Astrocyte (in vitro differentiated cells and primary cell): ENCODE measurements around the gene DGKG. TPM values are rescaled to one million over a fixed set of nuclear protein-coding genes. Genes with fewer than 3 reads are reported as not detected.
A peak's percentile ranks its signal among the peaks of the same experiment; 100 is the strongest.

Experiments used
- DNase-seq: peaks from one replicate; pipeline ENCODE4 v3.0.0-alpha.2; 2010; ENCODE audit warnings: low read depth
- FAIRE-seq: peaks from 2 replicates; lab custom pipeline; 2011; peaks lifted over from hg19 to GRCh38; lab: Jason Lieb, UNC
- H2AFZ ChIP-seq: 2 replicates; pipeline ENCODE4 v1.6.0; 2012; ENCODE audit warnings: low read depth, low read length, inconsistent platforms
- H3K27ac ChIP-seq: 2 replicates; pipeline ENCODE4 v1.5.1; 2011; ENCODE audit warnings: low read depth, low read length, inconsistent platforms
- H3K27me3 ChIP-seq: 2 replicates; pipeline ENCODE4 v1.6.0; 2011; ENCODE audit warnings: low read length, inconsistent platforms; ENCODE audit not compliant: insufficient read depth
- H3K36me3 ChIP-seq: 2 replicates; pipeline ENCODE4 v1.5.1; 2011; ENCODE audit warnings: low read length, inconsistent platforms; ENCODE audit not compliant: insufficient read depth
- H3K4me1 ChIP-seq: 2 replicates; pipeline ENCODE4 v1.5.1; 2011; ENCODE audit warnings: low read length, inconsistent platforms; ENCODE audit not compliant: insufficient read depth
- H3K4me2 ChIP-seq: 2 replicates; pipeline ENCODE4 v1.6.0; 2012; ENCODE audit warnings: low read length, inconsistent platforms
- H3K4me3 ChIP-seq: 2 replicates; pipeline ENCODE4 v1.5.1; 2011; ENCODE audit warnings: low read depth, mild to moderate bottlenecking, low read length, inconsistent platforms; ENCODE audit not compliant: insufficient read depth
- H3K79me2 ChIP-seq: 2 replicates; pipeline ENCODE4 v1.6.0; 2012; ENCODE audit warnings: mild to moderate bottlenecking, low read length, inconsistent platforms; ENCODE audit not compliant: insufficient read depth
- H3K9ac ChIP-seq: 2 replicates; pipeline ENCODE4 v1.6.0; 2012; ENCODE audit warnings: mild to moderate bottlenecking, low read length, inconsistent platforms
- H3K9me3 ChIP-seq: 2 replicates; pipeline ENCODE4 v1.5.1; 2012; ENCODE audit warnings: low read depth, mild to moderate bottlenecking, low read length, inconsistent platforms; ENCODE audit not compliant: insufficient read depth
- H4K20me1 ChIP-seq: 2 replicates; pipeline ENCODE4 v1.6.0; 2012; ENCODE audit warnings: low read length, inconsistent platforms; ENCODE audit not compliant: insufficient read depth
- H3K27ac Mint-ChIP-seq: one replicate; pipeline ENCODE4 v1.8.0; 2021; ENCODE audit warnings: mild to moderate bottlenecking, mixed read lengths; ENCODE audit not compliant: unreplicated experiment
- H3K27me3 Mint-ChIP-seq: one replicate; pipeline ENCODE4 v1.8.0; 2021; ENCODE audit warnings: low read depth, mixed read lengths; ENCODE audit not compliant: unreplicated experiment
- H3K36me3 Mint-ChIP-seq: one replicate; pipeline ENCODE4 v1.8.0; 2021; ENCODE audit warnings: low read depth, mixed read lengths; ENCODE audit not compliant: unreplicated experiment
- H3K4me1 Mint-ChIP-seq: one replicate; pipeline ENCODE4 v1.8.0; 2021; ENCODE audit warnings: low read depth, mixed read lengths; ENCODE audit not compliant: unreplicated experiment
- H3K4me3 Mint-ChIP-seq: one replicate; pipeline ENCODE4 v1.8.0; 2021; ENCODE audit warnings: mild to moderate bottlenecking, moderate library complexity, mixed read lengths; ENCODE audit not compliant: unreplicated experiment
- H3K9me3 Mint-ChIP-seq: one replicate; pipeline ENCODE4 v1.8.0; 2021; ENCODE audit warnings: mild to moderate bottlenecking, mixed read lengths; ENCODE audit not compliant: unreplicated experiment
- EZH2 ChIP-seq: IDR thresholded peaks from 2 replicates; pipeline ENCODE4 v1.6.1; 2012; ENCODE audit warnings: mild to moderate bottlenecking, low read length, inconsistent platforms; ENCODE audit not compliant: insufficient read depth
- total RNA-seq: library from RNA; stranded (reverse); gene quantifications from 2 replicates; pipeline ENCODE4 v1.2.1, GENCODE V29; 2021
- TF ChIP-seq, protein P1 (sequence below): IDR thresholded peaks from 2 replicates; pipeline ENCODE4 v1.5.1; 2011; ENCODE audit warnings: low read depth, mild to moderate bottlenecking, inconsistent platforms, low read length, moderate library complexity; ENCODE audit not compliant: insufficient read depth

The DGKG gene
- total RNA-seq, 1 donor from 2014 or later: 0.64 TPM

DNA sequence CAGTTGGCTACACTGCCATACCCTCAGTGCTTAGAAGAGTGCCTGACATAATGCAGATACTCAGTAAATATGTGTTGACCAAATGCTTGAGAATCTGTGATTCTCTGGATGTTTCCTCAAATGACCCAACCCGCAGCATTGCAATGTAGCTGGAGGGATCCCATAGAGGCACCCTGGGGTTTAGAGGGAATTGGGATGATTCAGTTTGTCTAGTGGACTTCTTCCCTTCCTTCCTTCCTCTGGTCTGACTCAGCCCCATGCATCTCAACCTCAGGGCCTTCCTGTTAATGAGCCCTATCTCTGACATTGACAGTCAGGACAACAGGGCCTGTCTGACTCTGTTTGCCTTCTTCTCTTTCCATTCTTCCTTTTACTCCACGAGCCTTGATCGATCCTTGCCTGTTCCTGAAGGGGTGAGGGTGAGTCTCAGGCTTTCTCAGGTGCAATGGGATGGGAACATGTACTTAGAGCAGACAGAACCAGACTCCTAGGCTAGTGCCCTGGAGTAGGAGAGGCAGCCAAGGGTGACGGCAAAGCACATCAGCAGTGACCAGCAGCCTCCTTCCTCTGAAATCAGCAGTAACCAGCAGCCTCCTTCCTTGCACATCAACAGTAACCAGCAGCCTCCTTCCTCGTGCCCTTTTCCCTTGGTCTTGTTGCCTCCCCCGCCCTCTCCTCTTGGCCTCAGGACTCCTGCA lies 78.2 kb downstream of the DGKG start:
- H3K36me3 ChIP-seq: no peaks in the 10 kb centered on the region
- Mint-ChIP-seq H3K4me3 (no peak overlapping the region), H3K4me1 (peaks cover 25% of the 10 kb centered on the region), H3K9me3 (no peaks in the 10 kb centered on the region), H3K36me3 (no peaks in the 10 kb centered on the region), H3K27ac (no peak overlapping the region), H3K27me3 (peaks cover 6% of the 10 kb centered on the region)
- H4K20me1 ChIP-seq: no peaks in the 10 kb centered on the region
- H3K79me2 ChIP-seq: no peaks in the 10 kb centered on the region
- peak overlapping the region; percentile 22 for H3K4me2 ChIP-seq
- peak; percentile 69 for DNase-seq
- FAIRE-seq: peak; percentile 82
- H3K9ac ChIP-seq: peak overlapping the region; percentile 35
- H2AFZ ChIP-seq: no peak overlapping the region
- peaks cover 49% of the 10 kb centered on the region for H3K4me1 ChIP-seq
- TF ChIP-seq EZH2: no peak
- TF ChIP-seq, protein P1, sequence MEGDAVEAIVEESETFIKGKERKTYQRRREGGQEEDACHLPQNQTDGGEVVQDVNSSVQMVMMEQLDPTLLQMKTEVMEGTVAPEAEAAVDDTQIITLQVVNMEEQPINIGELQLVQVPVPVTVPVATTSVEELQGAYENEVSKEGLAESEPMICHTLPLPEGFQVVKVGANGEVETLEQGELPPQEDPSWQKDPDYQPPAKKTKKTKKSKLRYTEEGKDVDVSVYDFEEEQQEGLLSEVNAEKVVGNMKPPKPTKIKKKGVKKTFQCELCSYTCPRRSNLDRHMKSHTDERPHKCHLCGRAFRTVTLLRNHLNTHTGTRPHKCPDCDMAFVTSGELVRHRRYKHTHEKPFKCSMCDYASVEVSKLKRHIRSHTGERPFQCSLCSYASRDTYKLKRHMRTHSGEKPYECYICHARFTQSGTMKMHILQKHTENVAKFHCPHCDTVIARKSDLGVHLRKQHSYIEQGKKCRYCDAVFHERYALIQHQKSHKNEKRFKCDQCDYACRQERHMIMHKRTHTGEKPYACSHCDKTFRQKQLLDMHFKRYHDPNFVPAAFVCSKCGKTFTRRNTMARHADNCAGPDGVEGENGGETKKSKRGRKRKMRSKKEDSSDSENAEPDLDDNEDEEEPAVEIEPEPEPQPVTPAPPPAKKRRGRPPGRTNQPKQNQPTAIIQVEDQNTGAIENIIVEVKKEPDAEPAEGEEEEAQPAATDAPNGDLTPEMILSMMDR: no peak
- H3K4me3 ChIP-seq: no peak overlapping the region
- H3K27ac ChIP-seq: peak overlapping the region; percentile 75
- H3K9me3 ChIP-seq: no peaks in the 10 kb centered on the region
- H3K27me3 ChIP-seq: no peaks in the 10 kb centered on the region

GRCh38 chr3:186283096-186283495 lies 78.9 kb downstream of the DGKG start:
- TF ChIP-seq, protein P1: no peak
- no peak for TF ChIP-seq EZH2
- Histone ChIP-seq H3K9ac (peak overlapping the region; percentile 35), H4K20me1 (no peaks in the 10 kb centered on the region), H3K4me1 (peaks cover 43% of the 10 kb centered on the region), H3K4me2 (peak overlapping the region; percentile 10), H3K27me3 (no peaks in the 10 kb centered on the region), H3K27ac (peak overlapping the region; percentile 75), H3K36me3 (no peaks in the 10 kb centered on the region), H2AFZ (no peak overlapping the region), H3K79me2 (no peaks in the 10 kb centered on the region), H3K9me3 (no peaks in the 10 kb centered on the region), H3K4me3 (no peak overlapping the region)
- H3K27ac Mint-ChIP-seq: no peak overlapping the region
- no peak for FAIRE-seq
- H3K9me3 Mint-ChIP-seq: no peaks in the 10 kb centered on the region
- H3K4me3 Mint-ChIP-seq: no peak overlapping the region
- H3K4me1 Mint-ChIP-seq: peaks cover 25% of the 10 kb centered on the region
- DNase-seq: peak; percentile 38
- H3K27me3 Mint-ChIP-seq: peaks cover 6% of the 10 kb centered on the region
- no peaks in the 10 kb centered on the region for H3K36me3 Mint-ChIP-seq

- Histone ChIP-seq H3K27me3 (no peaks in the 10 kb centered on the region), H2AFZ (peak overlapping the region; percentile 69), H3K9me3 (no peaks in the 10 kb centered on the region), H3K79me2 (no peaks in the 10 kb centered on the region), H3K9ac (peak overlapping the region; percentile 11), H3K4me2 (peak overlapping the region; percentile 75), H4K20me1 (no peaks in the 10 kb centered on the region), H3K4me1 (peaks cover 31% of the 10 kb centered on the region), H3K36me3 (no peaks in the 10 kb centered on the region), H3K4me3 (peak overlapping the region; percentile 22), H3K27ac (peak overlapping the region; percentile 46)
- H3K27ac Mint-ChIP-seq: no peak overlapping the region
- peaks cover 10% of the 10 kb centered on the region for H3K27me3 Mint-ChIP-seq
- DNase-seq (peak; percentile 86), FAIRE-seq (peak; percentile 76)
- no peaks in the 10 kb centered on the region for H3K36me3 Mint-ChIP-seq
- TF ChIP-seq, protein P1: no peak
- no peak for TF ChIP-seq EZH2
- H3K4me1 Mint-ChIP-seq: peaks cover 18% of the 10 kb centered on the region
- H3K9me3 Mint-ChIP-seq: no peaks in the 10 kb centered on the region
- H3K4me3 Mint-ChIP-seq: no peak overlapping the region
Measured at GRCh38 chr3:186281176-186281575, 80.9 kb downstream of the DGKG start.
